ENCODE measurements around the gene MAGEE1.

GRCh38 chrX:76453737-76454406, 26.4 kb downstream of the MAGEE1 start:
- no peak for TF ChIP-seq CTCF (IDR thresholded peaks at IDR 0.05)
- TF ChIP-seq REST (IDR thresholded peaks at IDR 0.05; ENCODE audit: insufficient read depth in 1 of 2, low read depth in 2 of 2, low read length in 1 of 2) = no peak
- TF ChIP-seq SIN3A (IDR thresholded peaks at IDR 0.05; ENCODE audit: borderline replicate concordance, insufficient read depth, low read depth, low read length) = no peak
